Natural killer cell treated with Interleukin-12 subunit alpha and Interleukin-12 subunit beta and Interleukin-15 and Interleukin-18, amount 100 ng/mL, for 72 hours (primary cell): ENCODE data around the gene SVEP1. TPM values are rescaled to one million over a fixed set of nuclear protein-coding genes. Genes with fewer than 3 reads are reported as not detected.
"Not testable (repeated sequence)": the region's sequence is repeated elsewhere in the genome, so short reads cannot be mapped to it uniquely, and the experiment has no call there.

Experiments
- ATAC-seq, 2 donors: fragments of 150-1000 bp; cut with Tn5 transposase in 1 of 2; sonication (Bioruptor Pico), chemical (Tn5 transposase) in 1 of 2; 2 replicates each; pipeline ENCODE4 v1.10.0; 2021
- DNase-seq: peaks from one replicate; pipeline ENCODE4 v3.0.0; 2022; ENCODE audit warnings: low spot score
- H3K27ac Mint-ChIP-seq, 2 donors: 1 replicate in 1 of 2; 2 replicates in 1 of 2; pipeline ENCODE4 v1.8.0; 2022; ENCODE audit warnings: mixed read lengths in 2 of 2, mild to moderate bottlenecking in 1 of 2, moderate library complexity in 1 of 2
- H3K27me3 Mint-ChIP-seq, 2 donors: 1 replicate in 1 of 2; 2 replicates in 1 of 2; pipeline ENCODE4 v1.8.0; 2022; ENCODE audit warnings: mixed read lengths in 2 of 2
- H3K36me3 Mint-ChIP-seq: one replicate; pipeline ENCODE4 v1.8.0; 2022; ENCODE audit warnings: mixed read lengths
- H3K4me1 Mint-ChIP-seq, 2 donors: 1 replicate in 1 of 2; 2 replicates in 1 of 2; pipeline ENCODE4 v1.8.0; 2022; ENCODE audit warnings: low read depth in 2 of 2, mixed read lengths in 2 of 2, mild to moderate bottlenecking in 1 of 2
- H3K4me3 Mint-ChIP-seq: one replicate; pipeline ENCODE4 v1.8.0; 2022; ENCODE audit warnings: mixed read lengths
- H3K9me3 Mint-ChIP-seq: 2 replicates; pipeline ENCODE4 v1.8.0; 2022; ENCODE audit warnings: mixed read lengths
- total RNA-seq, 2 donors: library from RNA; stranded (reverse); gene quantifications; one replicate each; pipeline ENCODE4 v1.2.3, GENCODE V29; 2022

SVEP1 gene
- total RNA-seq, 2 donors from 2014 or later = not detected

DNA sequence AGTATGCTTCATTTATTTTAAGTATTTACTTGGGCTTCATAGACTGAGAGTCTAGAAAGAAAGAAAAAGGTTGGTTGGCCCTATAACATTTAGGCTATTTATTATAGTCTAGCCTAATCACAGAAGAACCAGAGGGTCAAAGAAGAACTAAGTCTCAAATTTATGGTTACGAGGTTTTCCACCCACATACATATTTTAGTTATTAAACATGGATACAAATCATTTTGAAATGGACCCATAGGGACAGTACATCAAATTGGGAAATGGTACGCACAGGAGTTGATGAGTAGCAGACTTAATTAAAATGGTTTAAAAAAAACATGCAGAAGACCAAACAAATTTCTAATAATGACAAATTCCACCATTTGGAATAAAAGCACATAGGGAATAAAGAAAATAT, 17.7 kb downstream of the SVEP1 start:
- Mint-ChIP-seq H3K4me1 (no peaks in the 10 kb centered on the region), H3K4me3 (no peak overlapping the region), H3K27me3 (peaks cover 0 to 3% of the 10 kb centered on the region in 2 donors), H3K27ac (no peak overlapping the region), H3K36me3 (no peaks in the 10 kb centered on the region), H3K9me3 (no peaks in the 10 kb centered on the region)
- DNase-seq (no peak), ATAC-seq (no peak)

GRCh38 chr9:110559869-110560268, 19.7 kb downstream of the SVEP1 start:
- no peak overlapping the region for H3K27ac Mint-ChIP-seq
- ATAC-seq = no peak
- no peak for DNase-seq
- H3K9me3 Mint-ChIP-seq = no peaks in the 10 kb centered on the region
- H3K4me3 Mint-ChIP-seq = no peak overlapping the region
- H3K27me3 Mint-ChIP-seq = peaks cover 0 to 3% of the 10 kb centered on the region in 2 donors
- H3K4me1 Mint-ChIP-seq = no peaks in the 10 kb centered on the region
- H3K36me3 Mint-ChIP-seq = no peaks in the 10 kb centered on the region

- ATAC-seq = no peak
- H3K27ac Mint-ChIP-seq = no peak overlapping the region
- H3K9me3 Mint-ChIP-seq = no peaks in the 10 kb centered on the region
- no peak for DNase-seq
- H3K27me3 Mint-ChIP-seq = no peaks in the 10 kb centered on the region
- H3K36me3 Mint-ChIP-seq = no peaks in the 10 kb centered on the region
- no peaks in the 10 kb centered on the region for H3K4me1 Mint-ChIP-seq
- H3K4me3 Mint-ChIP-seq = no peak overlapping the region
Observed at GRCh38 chr9:110555551-110556331, 23.8 kb downstream of the SVEP1 start.

- Mint-ChIP-seq H3K4me3 (no peak overlapping the region), H3K36me3 (no peaks in the 10 kb centered on the region), H3K9me3 (no peaks in the 10 kb centered on the region), H3K27ac (no peak overlapping the region), H3K4me1 (no peaks in the 10 kb centered on the region), H3K27me3 (no peaks in the 10 kb centered on the region)
- ATAC-seq = no peak
- no peak for DNase-seq
Observed at GRCh38 chr9:110546411-110546871, 33.1 kb downstream of the SVEP1 start.

GRCh38 chr9:110545705-110546104, 33.8 kb downstream of the SVEP1 start:
- ATAC-seq = no peak
- no peaks in the 10 kb centered on the region for H3K27me3 Mint-ChIP-seq
- H3K4me3 Mint-ChIP-seq = no peak overlapping the region

DNA sequence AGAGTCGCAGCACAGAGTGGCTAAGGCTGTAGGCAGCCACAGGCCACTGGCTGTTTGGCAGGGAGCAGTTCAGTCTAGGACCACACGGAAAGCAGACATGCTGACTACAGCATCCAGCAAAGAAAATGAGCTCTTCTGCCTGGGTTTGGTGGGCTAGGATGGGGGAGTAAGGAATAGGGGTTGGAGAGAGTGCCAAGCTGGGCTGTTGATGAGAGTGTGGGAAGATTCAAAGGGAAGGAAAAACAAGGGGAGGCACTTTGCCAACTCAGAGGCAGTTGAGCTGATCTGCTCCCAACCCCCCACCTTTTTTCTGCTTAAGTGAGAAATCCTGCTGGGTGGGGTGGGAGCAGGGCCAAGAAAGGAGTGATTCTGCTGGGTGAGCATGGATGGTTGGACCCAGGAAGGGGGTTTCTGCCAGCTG, 35.9 kb downstream of the SVEP1 start:
- Mint-ChIP-seq H3K27ac (no peak overlapping the region), H3K4me1 (no peaks in the 10 kb centered on the region), H3K27me3 (no peaks in the 10 kb centered on the region), H3K9me3 (peaks cover 3% of the 10 kb centered on the region), H3K36me3 (no peaks in the 10 kb centered on the region), H3K4me3 (no peak overlapping the region)
- no peak for ATAC-seq
- DNase-seq = no peak

More at GRCh38 chr9:110545705-110546104, 33.8 kb downstream of the SVEP1 start:
- no peaks in the 10 kb centered on the region for H3K36me3 Mint-ChIP-seq
- no peak overlapping the region for H3K27ac Mint-ChIP-seq
- no peaks in the 10 kb centered on the region for H3K9me3 Mint-ChIP-seq
- no peak for DNase-seq
- no peaks in the 10 kb centered on the region for H3K4me1 Mint-ChIP-seq

GRCh38 chr9:110541950-110542349, 37.6 kb downstream of the SVEP1 start:
- no peak for ATAC-seq
- H3K9me3 Mint-ChIP-seq = peaks cover 3% of the 10 kb centered on the region
- H3K4me3 Mint-ChIP-seq = no peak overlapping the region
- no peaks in the 10 kb centered on the region for H3K36me3 Mint-ChIP-seq
- no peaks in the 10 kb centered on the region for H3K27me3 Mint-ChIP-seq
- H3K4me1 Mint-ChIP-seq = no peaks in the 10 kb centered on the region
- no peak overlapping the region for H3K27ac Mint-ChIP-seq
- no peak for DNase-seq

GRCh38 chr9:110538647-110539041, 40.9 kb downstream of the SVEP1 start:
- DNase-seq (no peak), ATAC-seq (no peak)
- Mint-ChIP-seq H3K36me3 (no peaks in the 10 kb centered on the region), H3K9me3 (peaks cover 6% of the 10 kb centered on the region), H3K4me1 (no peaks in the 10 kb centered on the region), H3K4me3 (no peak overlapping the region), H3K27ac (no peak overlapping the region), H3K27me3 (no peaks in the 10 kb centered on the region)

DNA sequence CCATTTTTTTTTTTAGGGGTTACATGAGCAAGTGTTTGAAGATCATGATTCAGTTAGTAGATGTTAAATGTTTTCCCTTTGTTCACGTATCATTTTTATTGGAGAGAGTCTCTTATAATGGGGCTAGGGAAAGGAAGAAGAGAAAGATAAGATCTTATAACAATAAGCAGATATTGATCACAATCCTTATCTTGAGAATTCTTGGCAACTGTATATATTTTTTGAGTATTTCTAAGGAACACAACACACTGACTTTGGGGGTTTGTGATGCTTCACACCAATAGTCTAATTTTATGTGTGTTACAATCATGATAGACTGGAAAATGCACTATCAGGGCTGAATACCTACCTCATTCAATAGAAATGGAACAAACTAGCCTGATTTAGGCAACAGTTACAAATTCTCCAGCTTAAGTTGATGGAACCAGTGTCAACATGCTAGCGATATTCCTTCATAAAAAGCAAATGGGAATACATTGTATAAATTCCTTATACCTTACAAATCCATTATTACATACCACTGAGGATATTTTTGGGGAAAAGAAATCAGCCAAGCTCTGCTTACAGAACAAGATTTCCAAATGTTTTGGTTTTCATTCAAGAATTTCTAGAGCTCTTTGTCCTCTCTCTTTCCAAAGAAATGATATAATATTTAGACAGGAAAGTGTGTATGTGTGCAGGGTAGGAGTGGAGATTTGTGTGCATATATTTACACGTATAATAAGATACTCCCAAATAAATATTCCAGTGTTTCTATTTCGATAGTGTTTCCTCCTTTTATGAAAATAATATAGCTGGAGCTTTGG, 41.5 kb downstream of the SVEP1 start:
- Mint-ChIP-seq H3K27me3 (no peaks in the 10 kb centered on the region), H3K9me3 (peaks cover 6% of the 10 kb centered on the region), H3K4me3 (no peak overlapping the region), H3K36me3 (no peaks in the 10 kb centered on the region), H3K27ac (no peak overlapping the region), H3K4me1 (no peaks in the 10 kb centered on the region)
- no peak for ATAC-seq
- no peak for DNase-seq

DNA sequence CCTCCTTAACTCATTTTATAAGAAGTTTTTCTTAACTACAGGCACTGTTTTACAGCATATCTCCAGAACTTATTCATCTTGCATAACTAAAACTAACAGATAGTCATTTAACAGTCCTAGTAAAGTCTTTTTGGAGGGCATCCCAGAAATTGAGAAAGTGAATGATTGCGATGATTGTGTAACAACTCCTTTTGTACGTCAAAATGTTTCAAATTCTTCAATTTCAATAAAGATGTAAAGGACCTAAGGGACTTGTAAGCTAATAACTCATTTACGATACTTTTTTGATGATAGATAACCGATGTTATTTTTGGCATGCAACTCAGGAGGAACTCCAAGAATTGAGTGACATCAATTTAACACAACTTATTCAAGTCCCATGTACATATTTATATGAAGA, 42.7 kb downstream of the SVEP1 start:
- Mint-ChIP-seq H3K27ac (no peak overlapping the region), H3K27me3 (no peaks in the 10 kb centered on the region), H3K4me3 (no peak overlapping the region), H3K9me3 (peaks cover 6% of the 10 kb centered on the region), H3K36me3 (no peaks in the 10 kb centered on the region), H3K4me1 (no peaks in the 10 kb centered on the region)
- DNase-seq = no peak
- ATAC-seq = no peak

GRCh38 chr9:110534162-110534561, 45.4 kb downstream of the SVEP1 start:
- not testable (repeated sequence) for H3K27me3 Mint-ChIP-seq, ATAC-seq, H3K4me3 Mint-ChIP-seq, H3K4me1 Mint-ChIP-seq, DNase-seq, H3K36me3 Mint-ChIP-seq, H3K27ac Mint-ChIP-seq
- peaks cover 11% of the 10 kb centered on the region for H3K9me3 Mint-ChIP-seq

GRCh38 chr9:110532908-110533665, 46.5 kb downstream of the SVEP1 start:
- peaks cover 8% of the 10 kb centered on the region for H3K9me3 Mint-ChIP-seq
- no peaks in the 10 kb centered on the region for H3K4me1 Mint-ChIP-seq
- no peaks in the 10 kb centered on the region for H3K36me3 Mint-ChIP-seq

DNA sequence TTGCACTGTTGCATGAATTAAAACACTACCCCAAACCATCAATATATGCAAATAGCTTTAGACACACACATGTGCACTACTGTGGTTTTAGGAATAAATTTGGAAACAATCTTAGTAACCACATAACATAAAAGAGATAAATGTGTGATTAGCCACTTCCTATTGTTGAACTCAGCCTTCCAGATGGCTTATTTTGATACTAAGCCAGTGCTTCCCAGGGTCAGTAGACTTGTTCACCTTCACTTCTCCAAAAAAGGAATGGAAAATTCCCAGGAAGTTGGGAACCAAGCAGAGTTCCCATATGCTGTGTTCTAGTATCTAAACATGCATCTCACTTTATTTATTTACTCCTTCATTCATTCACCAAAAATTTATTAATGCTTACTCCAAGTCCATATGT, 47.8 kb downstream of the SVEP1 start:
- ATAC-seq (no peak), DNase-seq (no peak)
- H3K4me1 Mint-ChIP-seq = no peaks in the 10 kb centered on the region
- peaks cover 8% of the 10 kb centered on the region for H3K9me3 Mint-ChIP-seq
- no peak overlapping the region for H3K4me3 Mint-ChIP-seq
- no peak overlapping the region for H3K27ac Mint-ChIP-seq
- no peaks in the 10 kb centered on the region for H3K36me3 Mint-ChIP-seq
- no peaks in the 10 kb centered on the region for H3K27me3 Mint-ChIP-seq

More at GRCh38 chr9:110532908-110533665, 46.5 kb downstream of the SVEP1 start:
- H3K4me3 Mint-ChIP-seq = no peak overlapping the region
- no peak overlapping the region for H3K27ac Mint-ChIP-seq
- DNase-seq (no peak), ATAC-seq (no peak)
- no peaks in the 10 kb centered on the region for H3K27me3 Mint-ChIP-seq

GRCh38 chr9:110531241-110531640, 48.3 kb downstream of the SVEP1 start:
- not testable (repeated sequence) for H3K4me1 Mint-ChIP-seq, H3K27ac Mint-ChIP-seq

More at GRCh38 chr9:110531241-110531640, 48.3 kb downstream of the SVEP1 start:
- ATAC-seq, H3K9me3 Mint-ChIP-seq, H3K36me3 Mint-ChIP-seq, H3K4me3 Mint-ChIP-seq, H3K27me3 Mint-ChIP-seq, DNase-seq: not testable (repeated sequence)
